ENCODE data around the gene OR2J1. TPM values are rescaled to one million over a fixed set of nuclear protein-coding genes. Genes with fewer than 3 reads are reported as not detected.

Gene OR2J1
- total RNA-seq, 1 donor from 2014 or later = not detected

Other genes starting within 250 kb of the OR2J1 start
- gene TRIM27, start 175.5 kb upstream of the OR2J1 start, total RNA-seq = 65.2 TPM
- 8.9 TPM for gene ZNF311, start 94.2 kb upstream of the OR2J1 start, total RNA-seq
- not detected for gene OR2W1, start 54.3 kb upstream of the OR2J1 start, total RNA-seq
- gene OR2B3, start 12.2 kb upstream of the OR2J1 start, total RNA-seq = not detected
- gene OR2J3, start 8.6 kb downstream of the OR2J1 start, total RNA-seq = not detected
- not detected for gene OR2J2, start 71.4 kb downstream of the OR2J1 start, total RNA-seq
- under 0.01 TPM for gene OR14J1, start 202.2 kb downstream of the OR2J1 start, total RNA-seq

Measured in occipital lobe (tissue), 1 donor.